ENCODE measurements around the gene ARSG.

Gene ARSG

DNA sequence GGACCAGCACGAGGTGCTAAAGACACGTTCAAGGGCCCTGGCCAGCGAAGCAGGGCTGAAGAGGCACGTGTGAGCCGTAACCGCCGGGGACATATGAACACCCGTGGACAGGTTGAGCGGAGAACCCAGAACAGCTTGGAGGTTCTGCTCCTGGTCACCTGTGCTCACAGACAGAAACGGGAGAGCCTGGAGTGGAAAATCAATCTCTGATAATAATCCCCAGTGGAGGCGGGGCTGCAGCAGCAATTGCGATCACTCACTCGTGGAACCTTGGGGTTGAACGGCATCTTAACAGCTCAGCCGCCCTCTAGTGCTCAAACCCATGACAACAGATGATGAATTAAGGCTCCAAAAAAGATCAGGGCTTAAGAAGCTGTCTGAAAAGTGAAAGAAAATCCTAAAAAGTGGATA, 140.4 kb downstream of the ARSG start (continued):
- no peak for TF ChIP-seq ZBTB6 (tag by site-specific recombination; IDR thresholded peaks at IDR 0.05)
- no peak for TF ChIP-seq ZNF114 (tag by site-specific recombination; IDR thresholded peaks at IDR 0.05)
- TF ChIP-seq GLI4 (tag by site-specific recombination; IDR thresholded peaks at IDR 0.05) = no peak
- peak; percentile 36; the same call in 1 of the 2 replicates for TF ChIP-seq ZNF654 (tag by site-specific recombination; IDR thresholded peaks at IDR 0.05; ENCODE audit: low read depth)

DNA sequence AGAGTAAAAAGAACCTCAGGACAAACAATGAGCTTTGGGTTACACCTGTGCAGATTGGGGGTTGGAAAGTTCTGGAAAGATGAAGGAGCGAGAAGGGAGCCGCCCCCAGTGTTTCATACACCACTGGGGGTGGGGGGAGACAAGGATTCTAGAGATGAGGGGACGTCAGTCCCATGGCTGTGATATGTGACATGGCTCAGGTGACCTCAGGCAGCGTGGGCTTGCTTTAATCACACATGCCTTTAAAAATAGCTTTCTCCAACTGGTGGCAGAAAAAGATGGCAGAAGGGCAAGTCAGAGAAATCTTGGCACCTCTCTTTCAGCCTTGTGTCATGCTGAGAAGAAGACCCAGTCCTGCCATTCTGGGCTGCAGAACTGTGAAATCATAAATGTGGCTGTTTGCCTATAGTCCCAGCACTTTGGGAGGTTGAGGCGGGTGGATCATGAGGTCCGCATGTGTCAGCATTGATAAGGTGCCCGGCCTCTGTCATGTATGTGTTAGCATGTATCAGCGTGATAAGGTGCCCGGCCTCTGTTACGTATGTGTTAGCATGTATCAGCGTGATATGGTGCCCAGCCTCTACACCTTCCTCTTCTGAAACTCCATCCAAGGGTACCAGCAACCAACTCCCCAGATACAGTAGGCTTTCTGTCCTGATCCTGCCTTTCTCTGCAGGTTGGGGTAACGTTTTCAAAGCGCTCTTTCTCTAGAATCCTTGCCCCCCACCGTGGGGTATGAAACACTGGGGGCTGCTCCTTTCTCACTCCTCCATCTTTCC, 141.0 kb downstream of the ARSG start:
- TF ChIP-seq ZNF544 (tag by site-specific recombination; IDR thresholded peaks at IDR 0.05) (no peak), ZNF366 (tag by site-specific recombination; conservative IDR thresholded peaks at IDR 0.05) (no peak), MYNN (tag by site-specific recombination; IDR thresholded peaks at IDR 0.05; ENCODE audit: borderline replicate concordance) (no peak), BCL11A (tag by site-specific recombination; IDR thresholded peaks at IDR 0.05; ENCODE audit: low read depth) (no peak), SCRT1 (tag by site-specific recombination; IDR thresholded peaks at IDR 0.05; ENCODE audit: borderline replicate concordance) (no peak), HIC1 (tag by site-specific recombination; IDR thresholded peaks at IDR 0.05) (no peak), KLF8 (tag by site-specific recombination; IDR thresholded peaks at IDR 0.05) (no peak)
- POLR2A ChIA-PET = no interaction called here

DNA sequence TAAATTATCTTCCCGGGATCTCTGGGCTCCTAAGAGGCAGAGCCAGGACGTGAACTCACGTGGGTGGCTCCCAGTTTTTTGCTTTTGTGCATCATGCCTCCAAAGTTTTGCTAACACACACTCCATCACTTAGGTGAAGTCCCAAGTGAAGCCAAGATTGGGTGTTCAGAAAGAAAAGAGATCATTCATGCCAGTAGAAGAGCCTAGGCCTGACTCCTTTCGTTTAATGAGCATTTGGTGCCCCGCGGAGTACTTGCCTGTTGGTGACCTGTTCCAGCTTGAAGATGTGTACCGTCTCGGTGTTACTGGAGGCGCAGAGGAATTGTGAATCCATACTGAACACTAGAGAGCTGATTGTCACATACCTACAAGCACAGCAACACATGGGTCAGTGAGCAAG, 141.9 kb downstream of the ARSG start:
- Histone ChIP-seq H3K4me3 (ENCODE audit: low read depth, low read length) (no peak overlapping the region), H3K27ac (ENCODE audit: extremely low read depth, low read depth, low read length) (no peak overlapping the region), H3K9me3 (ENCODE audit: control insufficient read depth, insufficient read depth, low read depth, low read length) (no peaks in the 10 kb centered on the region), H3K4me1 (ENCODE audit: control insufficient read depth, insufficient read depth, low read length) (0 out of 2 replicates have a peak, but pooled peaks cover 2% of the 10 kb centered on the region), H3K36me3 (ENCODE audit: control insufficient read depth in 2 of 2, insufficient read depth in 1 of 2, low read length in 2 of 2) (peaks cover 7 to 11% of the 10 kb centered on the region in 2 experiments; a peak in 2 of 3 replicates)
- ChIA-PET CTCF (interaction anchor here (0.6 to 3.0 kb wide), 7 partner anchors 23 to 169 kb away, joined by 3 to 39 read pairs (median 4); no protein-coding TSS in a partner anchor), POLR2A (no interaction called here)
- TF ChIP-seq TRIM28 (IDR thresholded peaks at IDR 0.05; ENCODE audit: borderline replicate concordance, low read length) (no peak), ZNF48 (tag by site-specific recombination; IDR thresholded peaks at IDR 0.05) (no peak), HOXC10 (CRISPR knock-in tag; IDR thresholded peaks at IDR 0.05) (no peak)
- TF ChIP-seq, protein P1, sequence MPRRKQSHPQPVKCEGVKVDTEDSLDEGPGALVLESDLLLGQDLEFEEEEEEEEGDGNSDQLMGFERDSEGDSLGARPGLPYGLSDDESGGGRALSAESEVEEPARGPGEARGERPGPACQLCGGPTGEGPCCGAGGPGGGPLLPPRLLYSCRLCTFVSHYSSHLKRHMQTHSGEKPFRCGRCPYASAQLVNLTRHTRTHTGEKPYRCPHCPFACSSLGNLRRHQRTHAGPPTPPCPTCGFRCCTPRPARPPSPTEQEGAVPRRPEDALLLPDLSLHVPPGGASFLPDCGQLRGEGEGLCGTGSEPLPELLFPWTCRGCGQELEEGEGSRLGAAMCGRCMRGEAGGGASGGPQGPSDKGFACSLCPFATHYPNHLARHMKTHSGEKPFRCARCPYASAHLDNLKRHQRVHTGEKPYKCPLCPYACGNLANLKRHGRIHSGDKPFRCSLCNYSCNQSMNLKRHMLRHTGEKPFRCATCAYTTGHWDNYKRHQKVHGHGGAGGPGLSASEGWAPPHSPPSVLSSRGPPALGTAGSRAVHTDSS (tag by site-specific recombination; IDR thresholded peaks at IDR 0.05) = no peak

More for the DNA sequence above, 141.0 kb downstream of the ARSG start:
- CTCF ChIA-PET = interaction anchor here (0.6 to 3.0 kb wide), 22 partner anchors 8 to 919 kb away, joined by 3 to 39 read pairs (median 4); no protein-coding TSS in a partner anchor
- Histone ChIP-seq H3K27ac (ENCODE audit: extremely low read depth, low read depth, low read length) (no peak overlapping the region), H3K36me3 (ENCODE audit: control insufficient read depth in 2 of 2, insufficient read depth in 1 of 2, low read length in 2 of 2) (peaks cover 7 to 11% of the 10 kb centered on the region in 2 experiments; a peak in 2 of 3 replicates), H3K4me3 (ENCODE audit: low read depth, low read length) (no peak overlapping the region), H3K4me1 (ENCODE audit: control insufficient read depth, insufficient read depth, low read length) (0 out of 2 replicates have a peak, but pooled peaks cover 2% of the 10 kb centered on the region), H3K9me3 (ENCODE audit: control insufficient read depth, insufficient read depth, low read depth, low read length) (no peaks in the 10 kb centered on the region)
